ENCODE results near the gene PSMB3. TPM values are rescaled to one million over a fixed set of nuclear protein-coding genes. Genes with fewer than 3 reads are reported as not detected.
A peak's percentile ranks its signal among the peaks of the same experiment; 100 is the strongest.

Gene PSMB3
- 215 and 299 TPM in 2 replicates for total RNA-seq
- polyA plus RNA-seq = 210 and 334 TPM in 2 replicates
- 196 and 333 TPM in 2 replicates for polyA plus RNA-seq (2012)
- polyA minus RNA-seq (ENCODE audit: low replicate concordance) = 291 and 439 TPM in 2 replicates

DNA sequence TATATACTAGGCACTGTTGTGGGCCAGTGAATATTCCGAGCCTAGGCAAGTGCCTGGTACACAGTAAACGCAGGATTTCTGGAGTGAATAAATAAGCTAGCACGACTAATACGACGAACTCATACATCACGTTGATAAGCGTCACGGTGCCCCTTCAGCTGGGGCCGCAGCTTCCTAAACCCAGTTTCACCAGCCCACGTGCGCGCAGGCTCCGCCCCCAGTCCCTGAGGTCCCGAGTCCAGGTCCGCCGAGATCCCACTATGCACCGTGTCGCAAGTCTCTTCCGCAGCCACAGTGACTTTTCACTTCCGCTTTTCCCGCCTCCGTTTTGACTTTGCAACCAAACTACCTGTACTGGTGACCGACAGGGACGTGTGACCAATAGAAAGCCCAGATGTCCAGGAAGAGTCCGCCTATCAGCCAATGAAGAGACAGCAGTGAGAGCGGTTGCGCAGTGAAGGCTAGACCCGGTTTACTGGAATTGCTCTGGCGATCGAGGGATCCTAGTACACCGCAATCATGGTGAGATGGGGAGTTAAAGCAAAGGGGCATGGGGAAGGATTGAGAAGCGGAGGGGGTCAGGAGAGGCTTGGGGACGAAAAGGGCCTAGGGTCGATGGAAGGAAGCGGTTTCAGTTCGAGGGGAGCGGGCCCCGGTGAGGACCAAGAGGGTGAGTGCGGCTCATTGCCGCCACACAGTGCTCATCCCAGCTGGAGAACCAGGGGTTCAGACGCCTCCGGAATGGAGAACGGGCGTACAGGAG, at the start of gene PSMB3:
TSS of gene PSMB3 (plus strand) at position 434 of the 763 bp plus-strand sequence. CDS start at position 520, 86 bp downstream.
- H3K9me3 ChIP-seq (ENCODE audit: control insufficient read depth, insufficient read depth, low read depth, low read length) = no peaks in the 10 kb centered on the region
- DNase-seq (ENCODE audit: low read depth in 2 of 2) = peak; percentile 99 to 100
- H3K4me2 ChIP-seq (ENCODE audit: extremely low read depth, insufficient read depth, low read length) = peak within 1 kb of the TSS; percentile 86
- H3K27ac ChIP-seq (ENCODE audit: insufficient read depth, low read length) = peak within 1 kb of the TSS; percentile 80
- peaks cover 2% of the 10 kb centered on the region for H3K4me1 ChIP-seq (ENCODE audit: control insufficient read depth, extremely low read depth, insufficient read depth, low read length)
- peaks cover 5% of the 10 kb centered on the region for H3K36me3 ChIP-seq (ENCODE audit: control insufficient read depth, insufficient read depth, low read length)
- H3K27me3 ChIP-seq (ENCODE audit: control insufficient read depth, insufficient read depth, low read length) = no peaks in the 10 kb centered on the region
- no peaks in the 10 kb centered on the region for H4K20me1 ChIP-seq (ENCODE audit: control insufficient read depth, extremely low read depth, insufficient read depth, low read length)
- peaks cover 27% of the 10 kb centered on the region for H3K79me2 ChIP-seq (ENCODE audit: control insufficient read depth, insufficient read depth, low read length)
- TF ChIP-seq EZH2 (IDR thresholded peaks at IDR 0.05; ENCODE audit: low read length, missing control alignments) = no peak
- TF ChIP-seq, protein P1, sequence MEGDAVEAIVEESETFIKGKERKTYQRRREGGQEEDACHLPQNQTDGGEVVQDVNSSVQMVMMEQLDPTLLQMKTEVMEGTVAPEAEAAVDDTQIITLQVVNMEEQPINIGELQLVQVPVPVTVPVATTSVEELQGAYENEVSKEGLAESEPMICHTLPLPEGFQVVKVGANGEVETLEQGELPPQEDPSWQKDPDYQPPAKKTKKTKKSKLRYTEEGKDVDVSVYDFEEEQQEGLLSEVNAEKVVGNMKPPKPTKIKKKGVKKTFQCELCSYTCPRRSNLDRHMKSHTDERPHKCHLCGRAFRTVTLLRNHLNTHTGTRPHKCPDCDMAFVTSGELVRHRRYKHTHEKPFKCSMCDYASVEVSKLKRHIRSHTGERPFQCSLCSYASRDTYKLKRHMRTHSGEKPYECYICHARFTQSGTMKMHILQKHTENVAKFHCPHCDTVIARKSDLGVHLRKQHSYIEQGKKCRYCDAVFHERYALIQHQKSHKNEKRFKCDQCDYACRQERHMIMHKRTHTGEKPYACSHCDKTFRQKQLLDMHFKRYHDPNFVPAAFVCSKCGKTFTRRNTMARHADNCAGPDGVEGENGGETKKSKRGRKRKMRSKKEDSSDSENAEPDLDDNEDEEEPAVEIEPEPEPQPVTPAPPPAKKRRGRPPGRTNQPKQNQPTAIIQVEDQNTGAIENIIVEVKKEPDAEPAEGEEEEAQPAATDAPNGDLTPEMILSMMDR (conservative IDR thresholded peaks at IDR 0.05 in 1 of 2, IDR thresholded peaks at IDR 0.05 in 1 of 2; ENCODE audit: low read depth in 1 of 2, low read length in 2 of 2) = no peak
- peak within 1 kb of the TSS; percentile 71 for H2AFZ ChIP-seq (ENCODE audit: low read length)
- H3K4me3 ChIP-seq (replicated peaks in 1 of 4; ENCODE audit: control extremely low read depth in 1 of 4, insufficient read depth in 1 of 4, low read depth in 3 of 4, low read length in 4 of 4) = peak within 1 kb of the TSS; percentile 71 to 85 (median 78)
- peak within 1 kb of the TSS; percentile 77 for H3K9ac ChIP-seq (ENCODE audit: insufficient read depth, low read length)

GRCh38 chr17:38702916-38703741, 49.4 kb upstream of the PSMB3 start:
- peak overlapping the region; percentile 9 for H2AFZ ChIP-seq (ENCODE audit: low read length)
- H4K20me1 ChIP-seq (ENCODE audit: control insufficient read depth, extremely low read depth, insufficient read depth, low read length) = no peaks in the 10 kb centered on the region
- H3K36me3 ChIP-seq (ENCODE audit: control insufficient read depth, insufficient read depth, low read length) = peaks cover 2% of the 10 kb centered on the region
- peaks cover 2% of the 10 kb centered on the region for H3K79me2 ChIP-seq (ENCODE audit: control insufficient read depth, insufficient read depth, low read length)
- H3K27ac ChIP-seq (ENCODE audit: insufficient read depth, low read length) = peak overlapping the region; percentile 70
- DNase-seq (ENCODE audit: low read depth in 2 of 2) = peak in 1 of 2 donors; percentile 6
- TF ChIP-seq, protein P1 (conservative IDR thresholded peaks at IDR 0.05 in 1 of 2, IDR thresholded peaks at IDR 0.05 in 1 of 2; ENCODE audit: low read depth in 1 of 2, low read length in 2 of 2) = no peak
- no peak for TF ChIP-seq EZH2 (IDR thresholded peaks at IDR 0.05; ENCODE audit: low read length, missing control alignments)
- H3K4me1 ChIP-seq (ENCODE audit: control insufficient read depth, extremely low read depth, insufficient read depth, low read length) = peaks cover 9% of the 10 kb centered on the region
- H3K9me3 ChIP-seq (ENCODE audit: control insufficient read depth, insufficient read depth, low read depth, low read length) = no peaks in the 10 kb centered on the region
- peak overlapping the region; percentile 68 to 81 (median 70) for H3K4me3 ChIP-seq (replicated peaks in 1 of 4; ENCODE audit: control extremely low read depth in 1 of 4, insufficient read depth in 1 of 4, low read depth in 3 of 4, low read length in 4 of 4)
- H3K4me2 ChIP-seq (ENCODE audit: extremely low read depth, insufficient read depth, low read length) = peak overlapping the region; percentile 91
- no peaks in the 10 kb centered on the region for H3K27me3 ChIP-seq (ENCODE audit: control insufficient read depth, insufficient read depth, low read length)
- peak overlapping the region; percentile 34 for H3K9ac ChIP-seq (ENCODE audit: insufficient read depth, low read length)

Measured in fibroblast of lung (primary cell).